Measurements from ENCODE around the gene SH2D7.

The SH2D7 gene

DNA sequence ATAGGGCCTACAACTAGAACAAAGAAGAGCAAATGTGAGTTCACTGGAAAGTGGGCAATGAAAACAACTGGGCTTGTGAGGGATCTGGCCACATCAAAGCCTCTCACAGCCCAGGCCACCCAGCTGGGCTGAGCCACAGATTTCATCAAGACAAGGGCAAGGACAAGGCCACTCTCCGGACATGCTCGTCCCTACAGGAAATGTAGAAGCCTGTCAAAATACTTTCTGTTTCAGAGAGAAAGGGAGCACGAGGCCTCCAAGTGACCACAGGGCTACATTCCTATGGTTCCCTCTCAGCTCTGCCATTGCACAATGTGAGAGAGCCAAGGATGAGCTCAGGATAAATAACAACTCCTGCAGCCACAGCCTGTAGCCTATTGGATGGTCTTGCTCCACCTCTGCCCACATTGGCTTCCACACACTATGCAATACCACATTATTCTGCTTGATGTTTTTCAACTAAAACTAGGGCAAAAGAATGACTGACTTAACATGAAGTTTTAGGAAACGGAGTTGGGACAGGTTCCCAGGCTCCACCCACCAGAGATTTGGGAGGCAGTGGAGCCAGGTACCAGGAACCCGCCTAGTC, 27.0 kb upstream of the SH2D7 start:
- TF ChIP-seq, protein P1, sequence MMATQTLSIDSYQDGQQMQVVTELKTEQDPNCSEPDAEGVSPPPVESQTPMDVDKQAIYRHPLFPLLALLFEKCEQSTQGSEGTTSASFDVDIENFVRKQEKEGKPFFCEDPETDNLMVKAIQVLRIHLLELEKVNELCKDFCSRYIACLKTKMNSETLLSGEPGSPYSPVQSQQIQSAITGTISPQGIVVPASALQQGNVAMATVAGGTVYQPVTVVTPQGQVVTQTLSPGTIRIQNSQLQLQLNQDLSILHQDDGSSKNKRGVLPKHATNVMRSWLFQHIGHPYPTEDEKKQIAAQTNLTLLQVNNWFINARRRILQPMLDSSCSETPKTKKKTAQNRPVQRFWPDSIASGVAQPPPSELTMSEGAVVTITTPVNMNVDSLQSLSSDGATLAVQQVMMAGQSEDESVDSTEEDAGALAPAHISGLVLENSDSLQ (IDR thresholded peaks at IDR 0.05): no peak
- TF ChIP-seq ARNT (IDR thresholded peaks at IDR 0.05) (no peak), ZNF384 (IDR thresholded peaks at IDR 0.05) (no peak), FOXM1 (IDR thresholded peaks at IDR 0.05; ENCODE audit: borderline replicate concordance) (no peak), SUZ12 (IDR thresholded peaks at IDR 0.05) (no peak), TARDBP (IDR thresholded peaks at IDR 0.05) (no peak), FOXA1 (IDR thresholded peaks at IDR 0.05) (no peak), ELF4 (IDR thresholded peaks at IDR 0.05) (no peak), NFRKB (IDR thresholded peaks at IDR 0.05) (no peak)
- ChIA-PET CTCF (no interaction called here), POLR2A (no interaction called here)
- DNase-seq (ENCODE audit: extremely low spot score): no peak

DNA sequence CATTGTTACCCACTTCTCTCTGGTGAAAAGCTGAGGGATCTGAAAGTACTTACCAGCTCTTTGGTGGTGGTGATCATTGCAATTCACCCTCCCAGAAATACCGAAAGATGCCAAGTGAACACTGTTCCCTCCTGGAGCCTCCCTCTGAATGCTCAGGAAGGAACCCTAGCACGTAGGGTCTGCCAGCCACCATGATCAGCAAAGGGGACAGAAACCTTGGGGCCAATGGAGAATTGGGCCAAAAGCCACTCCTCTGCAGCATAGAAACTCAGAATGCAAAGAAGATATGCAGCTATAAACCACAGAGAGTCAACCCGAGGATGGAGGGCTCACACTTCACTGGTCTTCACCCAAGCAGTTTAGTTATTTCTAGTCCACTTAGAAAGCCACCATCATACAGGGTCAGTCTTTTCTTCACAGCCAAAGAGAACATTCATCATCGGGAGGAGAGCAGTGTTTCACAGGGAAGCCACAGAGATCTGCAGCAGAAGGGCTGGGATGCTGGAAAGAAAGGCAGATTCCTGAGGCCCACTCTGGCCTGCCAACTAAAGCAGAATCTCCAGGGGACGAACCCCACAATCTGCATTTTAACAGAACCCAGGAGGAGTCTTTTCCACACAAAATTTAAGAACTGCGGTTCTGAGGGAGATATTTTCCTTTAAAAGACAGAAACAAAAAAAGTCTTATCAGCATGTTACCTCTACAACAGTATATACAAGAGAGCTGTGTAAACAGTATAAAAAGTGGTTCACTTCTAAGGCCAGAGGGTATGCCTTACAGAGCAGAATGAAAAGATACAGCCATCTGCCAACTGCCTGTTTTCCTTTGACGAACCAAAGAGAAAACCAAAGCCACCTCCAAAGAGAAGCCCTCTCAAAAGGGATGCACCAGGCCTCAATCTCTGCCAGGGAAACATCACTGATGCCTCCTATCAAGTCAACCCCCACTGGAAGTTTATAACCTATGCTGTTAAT, 26.1 kb upstream of the SH2D7 start:
- no peak for TF ChIP-seq ZNF384 (IDR thresholded peaks at IDR 0.05)
- no peak for TF ChIP-seq FOXA1 (IDR thresholded peaks at IDR 0.05)
- TF ChIP-seq HDGF (IDR thresholded peaks at IDR 0.05; ENCODE audit: borderline replicate concordance): no peak
- no peak for TF ChIP-seq NFRKB (IDR thresholded peaks at IDR 0.05)
- no peak for TF ChIP-seq FOXM1 (IDR thresholded peaks at IDR 0.05; ENCODE audit: borderline replicate concordance)
- TF ChIP-seq TARDBP (IDR thresholded peaks at IDR 0.05): no peak
- no peak for TF ChIP-seq ARNT (IDR thresholded peaks at IDR 0.05)
- no peak for TF ChIP-seq SP1 (IDR thresholded peaks at IDR 0.05)
- TF ChIP-seq CTBP1 (IDR thresholded peaks at IDR 0.05; ENCODE audit: borderline replicate concordance): no peak
- no peak for TF ChIP-seq ELF4 (IDR thresholded peaks at IDR 0.05)
- TF ChIP-seq BHLHE40 (IDR thresholded peaks at IDR 0.05; ENCODE audit: borderline replicate concordance): no peak
- TF ChIP-seq LEF1 (IDR thresholded peaks at IDR 0.05; ENCODE audit: borderline replicate concordance): no peak
- TF ChIP-seq FOXK2 (IDR thresholded peaks at IDR 0.05): no peak
- no peak for TF ChIP-seq SUZ12 (IDR thresholded peaks at IDR 0.05)
- TF ChIP-seq, protein P1 (IDR thresholded peaks at IDR 0.05): no peak
- no peak for TF ChIP-seq L3MBTL2 (conservative IDR thresholded peaks at IDR 0.05)
- ChIA-PET CTCF (interaction anchor here (0.5 kb wide), 1 partner anchor 9 kb away, joined by 9 read pairs; no protein-coding TSS in a partner anchor), POLR2A (interaction anchor here (2.0 kb wide), 1 partner anchor 14 kb away, joined by 7 read pairs; no protein-coding TSS in a partner anchor)
- DNase-seq (ENCODE audit: extremely low spot score): no peak

DNA sequence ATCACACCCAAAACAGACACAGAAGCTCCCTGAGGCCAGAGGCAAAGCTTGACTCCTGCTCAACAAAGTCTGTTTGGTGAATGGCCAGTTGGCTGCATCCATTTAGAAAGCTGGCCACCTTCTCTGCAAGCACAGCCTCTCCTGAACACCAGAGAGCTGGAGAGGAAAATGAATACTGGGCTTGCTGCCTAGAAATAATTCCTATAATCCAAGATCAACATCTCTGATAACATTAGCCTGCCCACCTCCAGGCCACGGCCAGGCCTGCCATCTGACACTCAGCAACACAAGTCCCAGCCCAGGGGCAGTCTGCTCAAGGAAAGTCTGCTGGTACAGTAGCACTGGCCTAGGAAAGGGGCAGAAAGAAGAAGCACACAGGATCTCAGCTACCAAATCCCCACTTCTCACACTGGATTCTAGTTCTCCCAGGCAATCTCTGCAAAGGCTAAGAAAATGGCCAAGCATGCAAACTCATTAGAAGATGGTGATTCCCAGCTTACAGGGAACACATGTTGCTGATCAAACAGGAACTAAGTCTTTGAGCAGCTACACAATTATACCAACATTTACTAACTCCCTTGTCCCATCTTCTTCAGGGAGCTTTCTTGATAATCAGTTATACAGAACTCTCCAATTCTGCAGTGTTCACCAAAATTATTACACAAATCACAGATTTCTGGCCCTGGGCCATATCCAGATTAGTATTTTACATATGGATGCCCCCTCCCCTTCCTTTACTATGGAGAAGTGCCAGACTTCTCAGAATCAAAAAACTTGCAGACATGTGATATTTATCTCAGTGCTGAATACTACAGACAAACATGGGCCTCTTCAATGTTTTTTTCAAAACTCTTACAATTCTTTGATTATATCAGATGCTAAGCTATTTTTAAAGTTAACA, 24.8 kb upstream of the SH2D7 start:
- POLR2A ChIA-PET: interaction anchor here (0.6 to 2.0 kb wide), 3 partner anchors 8 to 16 kb away, joined by 3 to 7 read pairs (median 3); partner anchors contain the start of gene TBC1D2B
- TF ChIP-seq FOXK2 (IDR thresholded peaks at IDR 0.05): no peak
- no peak for TF ChIP-seq FOXM1 (IDR thresholded peaks at IDR 0.05; ENCODE audit: borderline replicate concordance)
- no peak for TF ChIP-seq NFRKB (IDR thresholded peaks at IDR 0.05)
- TF ChIP-seq L3MBTL2 (conservative IDR thresholded peaks at IDR 0.05): no peak
- TF ChIP-seq ZNF384 (IDR thresholded peaks at IDR 0.05): no peak
- TF ChIP-seq CTBP1 (IDR thresholded peaks at IDR 0.05; ENCODE audit: borderline replicate concordance): no peak
- TF ChIP-seq LEF1 (IDR thresholded peaks at IDR 0.05; ENCODE audit: borderline replicate concordance): no peak
- TF ChIP-seq, protein P1 (IDR thresholded peaks at IDR 0.05): no peak
- TF ChIP-seq SP1 (IDR thresholded peaks at IDR 0.05): no peak
- TF ChIP-seq BHLHE40 (IDR thresholded peaks at IDR 0.05; ENCODE audit: borderline replicate concordance): no peak
- TF ChIP-seq TARDBP (IDR thresholded peaks at IDR 0.05): no peak
- TF ChIP-seq HDGF (IDR thresholded peaks at IDR 0.05; ENCODE audit: borderline replicate concordance): no peak
- DNase-seq (ENCODE audit: extremely low spot score): no peak
- CTCF ChIA-PET: interaction anchor here (0.6 to 1.7 kb wide), 3 partner anchors 24 to 44 kb away, joined by 3 to 5 read pairs (median 3); no protein-coding TSS in a partner anchor

DNA sequence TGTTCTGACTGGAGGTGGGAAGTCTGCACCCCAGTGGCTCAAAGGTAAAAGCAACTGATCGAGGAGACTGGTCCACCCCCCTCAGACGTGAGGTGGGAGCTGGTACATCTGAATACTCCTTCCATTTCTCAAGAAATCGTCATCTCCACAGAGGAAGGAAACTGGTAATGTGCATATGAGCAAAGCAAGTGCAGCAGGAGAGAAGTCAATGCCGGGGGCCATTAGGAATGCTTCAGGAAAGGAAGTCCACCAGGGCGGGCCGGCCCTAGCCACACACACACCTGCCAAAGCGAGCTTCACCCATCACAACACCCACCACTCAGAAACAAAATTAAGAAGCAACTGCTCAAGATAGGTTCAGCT, 23.3 kb upstream of the SH2D7 start:
- ChIA-PET CTCF (no interaction called here), POLR2A (no interaction called here)
- TF ChIP-seq TARDBP (IDR thresholded peaks at IDR 0.05): no peak
- no peak for TF ChIP-seq FOXA1 (IDR thresholded peaks at IDR 0.05)
- TF ChIP-seq SUZ12 (IDR thresholded peaks at IDR 0.05): no peak
- TF ChIP-seq BHLHE40 (IDR thresholded peaks at IDR 0.05; ENCODE audit: borderline replicate concordance): no peak
- TF ChIP-seq NFRKB (IDR thresholded peaks at IDR 0.05): no peak
- no peak for TF ChIP-seq CTBP1 (IDR thresholded peaks at IDR 0.05; ENCODE audit: borderline replicate concordance)
- TF ChIP-seq ELF4 (IDR thresholded peaks at IDR 0.05): no peak
- TF ChIP-seq FOXM1 (IDR thresholded peaks at IDR 0.05; ENCODE audit: borderline replicate concordance): no peak
- no peak for TF ChIP-seq ZNF384 (IDR thresholded peaks at IDR 0.05)
- no peak for TF ChIP-seq LEF1 (IDR thresholded peaks at IDR 0.05; ENCODE audit: borderline replicate concordance)
- no peak for DNase-seq (ENCODE audit: extremely low spot score)
